HL-60/S4 treated with retinoic acid at 250 ng/mL for 4 days and 3 days (cell line): ENCODE measurements around the gene LGALS7.

Experiments
- in situ Hi-C: fragments of 300-500 bp; cut with MboI; formaldehyde crosslinking; loops from 2 replicates; pipeline ENCODE4 v1.7.0; 2022; ENCODE audit warnings: low sequenced_read_pairs

LGALS7 gene

GRCh38 chr19:38728752-38729541 is 44.4 kb downstream of the LGALS7 start:
- in situ Hi-C loops, result no loop called here

- in situ Hi-C loops, result no loop called here
These were observed 45.3 kb downstream of the LGALS7 start for GRCh38 chr19:38727868-38728660.

GRCh38 chr19:38727306-38727867 is 45.9 kb downstream of the LGALS7 start:
- in situ Hi-C loops, result no loop called here

GRCh38 chr19:38726761-38727301 is 46.5 kb downstream of the LGALS7 start:
- in situ Hi-C loops, result no loop called here

GRCh38 chr19:38726284-38726673 is 47.0 kb downstream of the LGALS7 start:
- in situ Hi-C loops, result no loop called here

- in situ Hi-C loops, result no loop called here
These were observed 47.6 kb downstream of the LGALS7 start for GRCh38 chr19:38725469-38726283.

GRCh38 chr19:38723990-38724854 is 49.1 kb downstream of the LGALS7 start:
- in situ Hi-C loops, result no loop called here

- in situ Hi-C loops, result no loop called here
These were observed 49.7 kb downstream of the LGALS7 start for GRCh38 chr19:38723606-38723965.

- in situ Hi-C loops, result no loop called here
These were observed 50.2 kb downstream of the LGALS7 start for GRCh38 chr19:38722947-38723605.

- in situ Hi-C loops, result no loop called here
These were observed 51.1 kb downstream of the LGALS7 start for GRCh38 chr19:38721979-38722773.

GRCh38 chr19:38721496-38721895 is 51.8 kb downstream of the LGALS7 start:
- in situ Hi-C loops, result no loop called here
